ENCODE results near the gene CTXND1.

GRCh38 chr15:80157215-80157614 lies 94.8 kb downstream of the CTXND1 start:
- TF ChIP-seq CTCF (conservative IDR thresholded peaks at IDR 0.05 in 1 of 2, IDR thresholded peaks at IDR 0.05 in 1 of 2; ENCODE audit: low read depth in 1 of 2, low read length in 2 of 2): no peak
- TF ChIP-seq EZH2 (IDR thresholded peaks at IDR 0.05; ENCODE audit: low read length, missing control alignments): no peak

Data from fibroblast of lung (primary cell).